Activated CD8-positive, alpha-beta T cell treated with anti-CD3 and anti-CD28 coated beads for 36 hours (primary cell): Measurements from ENCODE around the gene TCTN1. TPM values are rescaled to one million over a fixed set of nuclear protein-coding genes. Genes with fewer than 3 reads are reported as not detected.
A peak's percentile ranks its signal among the peaks of the same experiment; 100 is the strongest.

ENCODE experiments used
- ATAC-seq: fragments of 200-7000 bp; cut with Tn5 transposase; one replicate; pipeline ENCODE4 v1.10.0; 2021; ENCODE audit warnings: mild to moderate bottlenecking, moderate library complexity
- CTCF ChIA-PET: fragments of 350-600 bp; sonication (Branson Sonifier 250); formaldehyde crosslinking; loops from one replicate; lab custom pipeline; 2021; ENCODE audit warnings: antibody characterized with exemption; lab: Charles Lee
- POLR2A ChIA-PET: fragments of 350-600 bp; sonication (Branson Sonifier 250); formaldehyde crosslinking; loops from one replicate; lab custom pipeline; 2021; ENCODE audit warnings: antibody characterized with exemption; lab: Charles Lee
- DNase-seq: peaks from one replicate; pipeline ENCODE4 v3.0.0-alpha.2; 2020
- H3K27ac Mint-ChIP-seq: one replicate; pipeline ENCODE4 v1.8.0; 2021; ENCODE audit warnings: mild to moderate bottlenecking, mixed read lengths
- H3K27me3 Mint-ChIP-seq: one replicate; pipeline ENCODE4 v1.8.0; 2021; ENCODE audit warnings: mixed read lengths
- H3K36me3 Mint-ChIP-seq: one replicate; pipeline ENCODE4 v1.8.0; 2021; ENCODE audit warnings: low read depth, mixed read lengths
- H3K4me1 Mint-ChIP-seq: one replicate; pipeline ENCODE4 v1.8.0; 2021; ENCODE audit warnings: low read depth, mixed read lengths
- H3K4me3 Mint-ChIP-seq: one replicate; pipeline ENCODE4 v1.8.0; 2021; ENCODE audit warnings: mild to moderate bottlenecking, moderate library complexity, mixed read lengths
- H3K9me3 Mint-ChIP-seq: one replicate; pipeline ENCODE4 v1.8.0; 2021; ENCODE audit warnings: mixed read lengths
- CTCF ChIP-seq: fragments of 200-600 bp; IDR thresholded peaks from one replicate; pipeline ENCODE4 v1.8.0; 2022; ENCODE audit warnings: antibody characterized with exemption, mild to moderate bottlenecking
- intact Hi-C: fragments of 100-400 bp; cut with micrococcal nuclease; formaldehyde crosslinking; loops from one replicate; pipeline ENCODE4 v1.10.0; 2022
- total RNA-seq, 2 experiments: library from RNA; stranded (reverse); gene quantifications; one replicate each; pipeline ENCODE4 v1.2.3, GENCODE V29; 2021

TCTN1 gene
- total RNA-seq, 2 experiments from 2014 or later, result 7.9 to 8.6 TPM

GRCh38 chr12:110619534-110619953, 5.6 kb downstream of the TCTN1 start:
- no peaks in the 10 kb centered on the region for H3K27me3 Mint-ChIP-seq
- no peak overlapping the region for H3K4me3 Mint-ChIP-seq
- intact Hi-C loops, result loop anchor here (2.0 kb wide), 1 partner anchor 207 kb away; no protein-coding TSS in a partner anchor
- ChIA-PET CTCF (interaction anchor here (0.6 to 2.1 kb wide), 27 partner anchors 12 to 275 kb away, joined by 3 to 13 read pairs (median 3); no protein-coding TSS in a partner anchor), POLR2A (interaction anchor here (0.6 to 1.1 kb wide), 2 partner anchors 31 to 114 kb away, joined by 3 read pairs; no protein-coding TSS in a partner anchor)
- no peaks in the 10 kb centered on the region for H3K9me3 Mint-ChIP-seq
- H3K27ac Mint-ChIP-seq, result peak overlapping the region; percentile 80
- DNase-seq (peak; percentile 75), ATAC-seq (peak; percentile 91)
- H3K4me1 Mint-ChIP-seq, result peaks cover 21% of the 10 kb centered on the region
- peaks cover 2% of the 10 kb centered on the region for H3K36me3 Mint-ChIP-seq
- TF ChIP-seq CTCF, result peak; percentile 43

- ATAC-seq, result no peak
- no peak for DNase-seq
- no peak overlapping the region for H3K27ac Mint-ChIP-seq
- no peak overlapping the region for H3K4me3 Mint-ChIP-seq
- intact Hi-C loops, result loop anchor here (5.0 kb wide), 1 partner anchor 75 kb away; no protein-coding TSS in a partner anchor
- TF ChIP-seq CTCF, result no peak
- H3K4me1 Mint-ChIP-seq, result peaks cover 18% of the 10 kb centered on the region
- H3K27me3 Mint-ChIP-seq, result no peaks in the 10 kb centered on the region
- H3K36me3 Mint-ChIP-seq, result peaks cover 2% of the 10 kb centered on the region
- POLR2A ChIA-PET, result no interaction called here
- no peaks in the 10 kb centered on the region for H3K9me3 Mint-ChIP-seq
- CTCF ChIA-PET, result interaction anchor here (1.3 kb wide), 1 partner anchor 9 kb away, joined by 4 read pairs; no protein-coding TSS in a partner anchor
Observed at GRCh38 chr12:110622582-110622981, 8.7 kb downstream of the TCTN1 start.

GRCh38 chr12:110627500-110628195, 13.7 kb downstream of the TCTN1 start:
- no peaks in the 10 kb centered on the region for H3K9me3 Mint-ChIP-seq
- peaks cover 8% of the 10 kb centered on the region for H3K4me1 Mint-ChIP-seq
- DNase-seq, result no peak
- no peak overlapping the region for H3K4me3 Mint-ChIP-seq
- peaks cover 16% of the 10 kb centered on the region for H3K36me3 Mint-ChIP-seq
- no peak for ATAC-seq
- H3K27ac Mint-ChIP-seq, result peak overlapping the region; percentile 34
- ChIA-PET POLR2A (interaction anchor here (1.0 kb wide), 1 partner anchor 14 kb away, joined by 3 read pairs; the partner anchor contains the start of gene TCTN1), CTCF (interaction anchor here (1.3 kb wide), 1 partner anchor 26 kb away, joined by 6 read pairs; no protein-coding TSS in a partner anchor)
- no peak for TF ChIP-seq CTCF
- no peaks in the 10 kb centered on the region for H3K27me3 Mint-ChIP-seq
- intact Hi-C loops, result no loop called here

GRCh38 chr12:110635055-110635454, 21.1 kb downstream of the TCTN1 start:
- ATAC-seq (no peak), DNase-seq (no peak)
- Mint-ChIP-seq H3K9me3 (no peaks in the 10 kb centered on the region), H3K4me3 (no peak overlapping the region), H3K36me3 (peaks cover 2% of the 10 kb centered on the region), H3K27me3 (no peaks in the 10 kb centered on the region), H3K4me1 (peaks cover 39% of the 10 kb centered on the region), H3K27ac (peak overlapping the region; percentile 19)
- intact Hi-C loops, result no loop called here
- ChIA-PET CTCF (interaction anchor here (1.0 to 1.2 kb wide), 3 partner anchors 14 to 192 kb away, joined by 3 to 4 read pairs (median 3); no protein-coding TSS in a partner anchor), POLR2A (interaction anchor here (0.7 kb wide), 1 partner anchor 1503 kb away, joined by 4 read pairs; no protein-coding TSS in a partner anchor)
- no peak for TF ChIP-seq CTCF

- Mint-ChIP-seq H3K36me3 (peaks cover 2% of the 10 kb centered on the region), H3K27ac (no peak overlapping the region), H3K27me3 (no peaks in the 10 kb centered on the region), H3K9me3 (no peaks in the 10 kb centered on the region), H3K4me1 (peaks cover 39% of the 10 kb centered on the region), H3K4me3 (no peak overlapping the region)
- CTCF ChIA-PET, result interaction anchor here (1.0 to 2.4 kb wide), 3 partner anchors 17 to 61 kb away, joined by 3 to 7 read pairs (median 4); no protein-coding TSS in a partner anchor
- ATAC-seq (no peak), DNase-seq (no peak)
- no peak for TF ChIP-seq CTCF
- POLR2A ChIA-PET, result interaction anchor here (1.1 kb wide), 1 partner anchor 19 kb away, joined by 3 read pairs; no protein-coding TSS in a partner anchor
- intact Hi-C loops, result no loop called here
Observed at GRCh38 chr12:110636516-110636915, 22.6 kb downstream of the TCTN1 start.
